ENCODE measurements around the gene ABCC8.
"Not testable (repeated sequence)": the region's sequence is repeated elsewhere in the genome, so short reads cannot be mapped to it uniquely, and the experiment has no call there.

ABCC8 gene

GRCh38 chr11:17463546-17464174 is 13.0 kb downstream of the ABCC8 start:
- no peak for DNase-seq

- no peak for DNase-seq
Observed at GRCh38 chr11:17462940-17463339, 13.7 kb downstream of the ABCC8 start.

- no peak for DNase-seq
Observed at GRCh38 chr11:17460406-17460805, 16.2 kb downstream of the ABCC8 start.

GRCh38 chr11:17459236-17459896 is 17.3 kb downstream of the ABCC8 start:
- DNase-seq = no peak

GRCh38 chr11:17458268-17458667 is 18.4 kb downstream of the ABCC8 start:
- no peak for DNase-seq

GRCh38 chr11:17457396-17458173 is 19.1 kb downstream of the ABCC8 start:
- no peak for DNase-seq

- DNase-seq = no peak
Observed at GRCh38 chr11:17452668-17453067, 24.0 kb downstream of the ABCC8 start.

GRCh38 chr11:17449158-17449557 is 27.5 kb downstream of the ABCC8 start:
- no peak for DNase-seq

- no peak for DNase-seq
Observed at GRCh38 chr11:17446482-17446881, 30.2 kb downstream of the ABCC8 start.

GRCh38 chr11:17445240-17445795 is 31.3 kb downstream of the ABCC8 start:
- DNase-seq = no peak

- DNase-seq = no peak
Observed at GRCh38 chr11:17443926-17444690, 32.5 kb downstream of the ABCC8 start.

GRCh38 chr11:17443423-17443822 is 33.2 kb downstream of the ABCC8 start:
- no peak for DNase-seq

GRCh38 chr11:17443000-17443399 is 33.6 kb downstream of the ABCC8 start:
- no peak for DNase-seq

GRCh38 chr11:17439316-17439782 is 37.3 kb downstream of the ABCC8 start:
- DNase-seq = no peak

GRCh38 chr11:17437366-17437765 is 39.3 kb downstream of the ABCC8 start:
- no peak for DNase-seq

- no peak for DNase-seq
Observed at GRCh38 chr11:17434108-17434507, 42.5 kb downstream of the ABCC8 start.

GRCh38 chr11:17432002-17432401 is 44.6 kb downstream of the ABCC8 start:
- DNase-seq = no peak

GRCh38 chr11:17431139-17431538 is 45.5 kb downstream of the ABCC8 start:
- no peak for DNase-seq

GRCh38 chr11:17430616-17431015 is 46.0 kb downstream of the ABCC8 start:
- no peak for DNase-seq

GRCh38 chr11:17428925-17429324 is 47.7 kb downstream of the ABCC8 start:
- no peak for DNase-seq

- no peak for DNase-seq
Observed at GRCh38 chr11:17428261-17428660, 48.4 kb downstream of the ABCC8 start.

GRCh38 chr11:17426233-17426632 is 50.4 kb downstream of the ABCC8 start:
- DNase-seq = not testable (repeated sequence)
